HL-60 (cell line): ENCODE results near the gene WNT3.

Experiments used
- DNase-seq, 2 experiments: peaks; one replicate each; pipeline ENCODE4 v3.0.0-alpha.2; 2010 to 2020; ENCODE audit warnings: low read depth in 1 of 2, low spot score in 1 of 2
- H3K27ac ChIP-seq: fragments of 250-450 bp; sonication (Bioruptor Pico); replicated peaks from 2 replicates; pipeline ENCODE4 v1.5.1; 2020; ENCODE audit warnings: mild to moderate bottlenecking, moderate library complexity
- H3K27me3 ChIP-seq: fragments of 250-450 bp; sonication (Bioruptor Pico); 2 replicates; pipeline ENCODE4 v1.5.1; 2021; ENCODE audit warnings: mild to moderate bottlenecking, moderate library complexity; ENCODE audit not compliant: insufficient read depth, poor library complexity, severe bottlenecking
- H3K4me3 ChIP-seq: replicated peaks from 2 replicates; pipeline ENCODE4 v1.5.1; 2011; ENCODE audit warnings: mild to moderate bottlenecking, control low read depth, low read length; ENCODE audit not compliant: insufficient read depth
- GABPA ChIP-seq: IDR thresholded peaks from 2 replicates; pipeline ENCODE4 v1.6.1; 2012; ENCODE audit warnings: low read depth
- POLR2AphosphoS5 ChIP-seq: IDR thresholded peaks from 2 replicates; pipeline ENCODE4 v1.6.1; 2012; ENCODE audit warnings: low read depth
- SPI1 ChIP-seq: IDR thresholded peaks from 2 replicates; pipeline ENCODE4 v1.6.1; 2012; ENCODE audit warnings: low read depth, mild to moderate bottlenecking, borderline replicate concordance
- TF ChIP-seq, protein P1 (sequence below): IDR thresholded peaks from one replicate; pipeline ENCODE4 v1.5.1; 2011; ENCODE audit warnings: low read length, control low read depth, inconsistent platforms; ENCODE audit not compliant: insufficient read depth
- TF ChIP-seq, protein P2 (sequence below): IDR thresholded peaks from 2 replicates; pipeline ENCODE4 v1.6.1; 2012; ENCODE audit warnings: low read depth; ENCODE audit not compliant: insufficient replicate concordance

Gene WNT3

DNA sequence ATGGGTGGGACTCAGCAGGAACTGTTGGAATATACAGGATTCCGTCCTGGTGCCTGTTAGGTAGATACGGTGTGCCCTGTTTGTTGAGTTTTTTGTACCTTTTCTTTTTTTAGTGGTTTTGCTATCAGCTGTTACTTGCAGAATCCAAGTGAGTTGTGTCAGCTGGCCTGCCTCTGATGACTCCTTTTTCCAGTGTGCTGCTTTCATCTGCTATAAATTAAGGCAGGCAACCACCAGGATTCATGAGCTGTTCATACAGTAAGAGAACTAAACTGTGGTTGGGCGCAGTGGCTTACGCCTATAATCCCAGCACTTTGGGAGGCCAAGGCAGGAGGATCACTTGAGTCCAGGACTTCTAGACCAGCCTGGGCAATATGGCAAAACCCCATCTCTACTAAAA lies 79.9 kb downstream of the WNT3 start:
- no peak overlapping the region for H3K4me3 ChIP-seq
- TF ChIP-seq SPI1 (no peak), POLR2AphosphoS5 (no peak), GABPA (no peak)
- TF ChIP-seq, protein P1, sequence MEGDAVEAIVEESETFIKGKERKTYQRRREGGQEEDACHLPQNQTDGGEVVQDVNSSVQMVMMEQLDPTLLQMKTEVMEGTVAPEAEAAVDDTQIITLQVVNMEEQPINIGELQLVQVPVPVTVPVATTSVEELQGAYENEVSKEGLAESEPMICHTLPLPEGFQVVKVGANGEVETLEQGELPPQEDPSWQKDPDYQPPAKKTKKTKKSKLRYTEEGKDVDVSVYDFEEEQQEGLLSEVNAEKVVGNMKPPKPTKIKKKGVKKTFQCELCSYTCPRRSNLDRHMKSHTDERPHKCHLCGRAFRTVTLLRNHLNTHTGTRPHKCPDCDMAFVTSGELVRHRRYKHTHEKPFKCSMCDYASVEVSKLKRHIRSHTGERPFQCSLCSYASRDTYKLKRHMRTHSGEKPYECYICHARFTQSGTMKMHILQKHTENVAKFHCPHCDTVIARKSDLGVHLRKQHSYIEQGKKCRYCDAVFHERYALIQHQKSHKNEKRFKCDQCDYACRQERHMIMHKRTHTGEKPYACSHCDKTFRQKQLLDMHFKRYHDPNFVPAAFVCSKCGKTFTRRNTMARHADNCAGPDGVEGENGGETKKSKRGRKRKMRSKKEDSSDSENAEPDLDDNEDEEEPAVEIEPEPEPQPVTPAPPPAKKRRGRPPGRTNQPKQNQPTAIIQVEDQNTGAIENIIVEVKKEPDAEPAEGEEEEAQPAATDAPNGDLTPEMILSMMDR = no peak
- TF ChIP-seq, protein P2, sequence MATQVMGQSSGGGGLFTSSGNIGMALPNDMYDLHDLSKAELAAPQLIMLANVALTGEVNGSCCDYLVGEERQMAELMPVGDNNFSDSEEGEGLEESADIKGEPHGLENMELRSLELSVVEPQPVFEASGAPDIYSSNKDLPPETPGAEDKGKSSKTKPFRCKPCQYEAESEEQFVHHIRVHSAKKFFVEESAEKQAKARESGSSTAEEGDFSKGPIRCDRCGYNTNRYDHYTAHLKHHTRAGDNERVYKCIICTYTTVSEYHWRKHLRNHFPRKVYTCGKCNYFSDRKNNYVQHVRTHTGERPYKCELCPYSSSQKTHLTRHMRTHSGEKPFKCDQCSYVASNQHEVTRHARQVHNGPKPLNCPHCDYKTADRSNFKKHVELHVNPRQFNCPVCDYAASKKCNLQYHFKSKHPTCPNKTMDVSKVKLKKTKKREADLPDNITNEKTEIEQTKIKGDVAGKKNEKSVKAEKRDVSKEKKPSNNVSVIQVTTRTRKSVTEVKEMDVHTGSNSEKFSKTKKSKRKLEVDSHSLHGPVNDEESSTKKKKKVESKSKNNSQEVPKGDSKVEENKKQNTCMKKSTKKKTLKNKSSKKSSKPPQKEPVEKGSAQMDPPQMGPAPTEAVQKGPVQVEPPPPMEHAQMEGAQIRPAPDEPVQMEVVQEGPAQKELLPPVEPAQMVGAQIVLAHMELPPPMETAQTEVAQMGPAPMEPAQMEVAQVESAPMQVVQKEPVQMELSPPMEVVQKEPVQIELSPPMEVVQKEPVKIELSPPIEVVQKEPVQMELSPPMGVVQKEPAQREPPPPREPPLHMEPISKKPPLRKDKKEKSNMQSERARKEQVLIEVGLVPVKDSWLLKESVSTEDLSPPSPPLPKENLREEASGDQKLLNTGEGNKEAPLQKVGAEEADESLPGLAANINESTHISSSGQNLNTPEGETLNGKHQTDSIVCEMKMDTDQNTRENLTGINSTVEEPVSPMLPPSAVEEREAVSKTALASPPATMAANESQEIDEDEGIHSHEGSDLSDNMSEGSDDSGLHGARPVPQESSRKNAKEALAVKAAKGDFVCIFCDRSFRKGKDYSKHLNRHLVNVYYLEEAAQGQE = no peak
- no peak overlapping the region for H3K27ac ChIP-seq
- DNase-seq = no peak
- H3K27me3 ChIP-seq = no peaks in the 10 kb centered on the region

DNA sequence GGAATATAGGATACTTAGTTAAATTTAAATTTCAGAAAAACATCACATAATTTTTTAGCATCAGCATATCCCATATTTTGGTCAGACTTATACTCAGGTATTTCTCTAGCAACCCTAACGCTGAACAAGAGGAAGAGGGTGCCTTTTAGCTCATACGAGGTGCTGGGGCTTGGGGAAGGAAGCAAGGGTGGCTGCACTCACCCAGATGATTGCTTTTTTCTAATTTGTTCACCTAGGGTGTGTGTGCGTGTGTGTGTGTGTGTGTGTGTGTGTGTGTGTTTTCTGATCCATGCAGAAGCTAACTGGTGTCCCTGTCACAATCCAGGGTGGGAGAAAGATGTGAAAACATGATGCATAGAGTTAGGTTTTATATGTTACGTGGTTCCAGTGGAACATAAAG lies 81.2 kb downstream of the WNT3 start:
- DNase-seq = no peak
- H3K27ac ChIP-seq = no peak overlapping the region
- no peak overlapping the region for H3K4me3 ChIP-seq
- TF ChIP-seq, protein P2 = no peak
- TF ChIP-seq GABPA (no peak), SPI1 (no peak)
- TF ChIP-seq, protein P1 = no peak
- H3K27me3 ChIP-seq = no peaks in the 10 kb centered on the region

DNA sequence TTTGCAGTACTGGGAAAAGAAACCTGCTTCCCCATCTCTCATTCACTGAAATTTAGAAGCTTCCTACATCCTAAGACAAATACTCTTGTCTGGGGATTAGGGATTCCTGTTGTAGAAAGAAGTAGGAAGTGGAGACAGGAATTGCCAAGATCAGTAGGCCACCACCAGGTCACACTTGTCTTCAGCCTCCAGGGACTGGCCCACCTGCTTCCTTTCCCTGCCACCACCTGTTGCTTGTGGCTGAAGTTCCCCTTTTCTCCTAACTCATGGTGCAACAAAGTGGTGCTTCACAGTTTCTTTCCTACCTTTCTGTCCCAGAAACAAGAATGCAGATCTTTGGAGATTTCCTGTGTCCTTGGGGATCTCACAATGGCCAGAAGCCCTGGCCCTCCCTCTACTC lies 82.4 kb downstream of the WNT3 start:
- peak; percentile 40; the same call in 1 of the 2 replicates for TF ChIP-seq POLR2AphosphoS5
- no peak for TF ChIP-seq GABPA
- TF ChIP-seq, protein P1 = no peak
- peak; percentile 34; the same call in 1 of the 2 replicates for TF ChIP-seq SPI1
- TF ChIP-seq, protein P2 = no peak
- Histone ChIP-seq H3K27me3 (no peaks in the 10 kb centered on the region), H3K27ac (no peak overlapping the region), H3K4me3 (no peak overlapping the region)
- peak in 1 of 2 experiments; percentile 43 for DNase-seq
